Measurements from ENCODE around the gene PPP4R2.

GRCh38 chr3:72973786-72974185 lies 22.8 kb upstream of the PPP4R2 start:
- TF ChIP-seq, protein P1, sequence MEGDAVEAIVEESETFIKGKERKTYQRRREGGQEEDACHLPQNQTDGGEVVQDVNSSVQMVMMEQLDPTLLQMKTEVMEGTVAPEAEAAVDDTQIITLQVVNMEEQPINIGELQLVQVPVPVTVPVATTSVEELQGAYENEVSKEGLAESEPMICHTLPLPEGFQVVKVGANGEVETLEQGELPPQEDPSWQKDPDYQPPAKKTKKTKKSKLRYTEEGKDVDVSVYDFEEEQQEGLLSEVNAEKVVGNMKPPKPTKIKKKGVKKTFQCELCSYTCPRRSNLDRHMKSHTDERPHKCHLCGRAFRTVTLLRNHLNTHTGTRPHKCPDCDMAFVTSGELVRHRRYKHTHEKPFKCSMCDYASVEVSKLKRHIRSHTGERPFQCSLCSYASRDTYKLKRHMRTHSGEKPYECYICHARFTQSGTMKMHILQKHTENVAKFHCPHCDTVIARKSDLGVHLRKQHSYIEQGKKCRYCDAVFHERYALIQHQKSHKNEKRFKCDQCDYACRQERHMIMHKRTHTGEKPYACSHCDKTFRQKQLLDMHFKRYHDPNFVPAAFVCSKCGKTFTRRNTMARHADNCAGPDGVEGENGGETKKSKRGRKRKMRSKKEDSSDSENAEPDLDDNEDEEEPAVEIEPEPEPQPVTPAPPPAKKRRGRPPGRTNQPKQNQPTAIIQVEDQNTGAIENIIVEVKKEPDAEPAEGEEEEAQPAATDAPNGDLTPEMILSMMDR (IDR thresholded peaks at IDR 0.05), result no peak
- TF ChIP-seq ZFX (IDR thresholded peaks at IDR 0.05; ENCODE audit: borderline replicate concordance), result no peak

Data from 22Rv1 (cell line).